Cerebellar cortex (tissue), 1 donor: ENCODE results near the gene MAP2K7.
A peak's percentile ranks its signal among the peaks of the same experiment; 100 is the strongest.
"Not testable (repeated sequence)": the region's sequence is repeated elsewhere in the genome, so short reads cannot be mapped to it uniquely, and the experiment has no call there.

ENCODE experiments used
- DNase-seq: peaks from one replicate; pipeline ENCODE4 v3.0.0-alpha.2; 2015; ENCODE audit warnings: low spot score

The MAP2K7 gene

DNA sequence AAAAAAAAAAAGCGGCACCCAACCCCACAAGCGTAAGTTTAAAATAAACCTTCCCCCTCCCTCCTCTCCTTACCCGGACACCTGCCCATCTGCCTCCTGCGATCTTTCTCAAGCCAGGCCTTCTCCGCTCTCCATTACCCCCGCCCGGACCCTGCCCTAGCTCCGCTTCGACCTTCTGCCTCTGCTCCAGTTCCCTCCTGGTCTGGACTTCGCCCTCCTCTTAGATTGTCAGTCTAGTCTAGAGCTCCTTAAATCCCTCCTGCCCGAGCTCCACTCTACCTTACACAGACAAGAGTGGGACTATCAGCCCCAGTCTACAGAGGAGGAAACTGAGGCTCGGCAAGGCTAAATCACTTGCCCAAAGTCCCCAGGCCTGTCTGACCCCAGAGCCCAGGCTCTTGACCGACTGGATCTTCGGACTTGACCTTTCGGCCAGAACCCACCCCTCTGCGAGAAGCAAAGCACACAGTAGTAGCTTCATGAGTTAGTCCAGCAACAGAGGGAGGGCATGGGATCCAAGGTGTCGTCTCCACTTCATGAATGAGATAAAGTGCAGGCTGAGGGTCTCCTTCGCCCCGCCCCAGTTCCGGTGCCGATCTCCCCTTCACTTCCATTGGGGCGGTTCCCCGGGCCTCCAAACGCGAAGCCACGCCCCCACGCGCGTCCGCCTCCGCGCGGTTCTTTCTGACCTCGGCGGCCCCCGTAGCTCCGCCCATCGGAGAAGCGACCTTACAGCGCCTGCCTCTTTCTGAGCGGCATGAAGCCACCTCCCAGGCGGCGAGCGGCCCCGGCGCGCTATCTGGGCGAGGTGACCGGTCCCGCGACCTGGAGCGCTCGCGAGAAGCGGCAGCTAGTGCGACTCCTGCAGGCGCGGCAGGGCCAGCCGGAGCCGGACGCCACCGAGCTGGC lies 16.2 kb downstream of the MAP2K7 start, which contains the start of gene SNAPC2:
Gene SNAPC2, plus strand, starts transcription at position 729 of the 909 bp plus-strand sequence. Its CDS starts 29 bp downstream, at position 758.
- DNase-seq: peak; percentile 88

DNA sequence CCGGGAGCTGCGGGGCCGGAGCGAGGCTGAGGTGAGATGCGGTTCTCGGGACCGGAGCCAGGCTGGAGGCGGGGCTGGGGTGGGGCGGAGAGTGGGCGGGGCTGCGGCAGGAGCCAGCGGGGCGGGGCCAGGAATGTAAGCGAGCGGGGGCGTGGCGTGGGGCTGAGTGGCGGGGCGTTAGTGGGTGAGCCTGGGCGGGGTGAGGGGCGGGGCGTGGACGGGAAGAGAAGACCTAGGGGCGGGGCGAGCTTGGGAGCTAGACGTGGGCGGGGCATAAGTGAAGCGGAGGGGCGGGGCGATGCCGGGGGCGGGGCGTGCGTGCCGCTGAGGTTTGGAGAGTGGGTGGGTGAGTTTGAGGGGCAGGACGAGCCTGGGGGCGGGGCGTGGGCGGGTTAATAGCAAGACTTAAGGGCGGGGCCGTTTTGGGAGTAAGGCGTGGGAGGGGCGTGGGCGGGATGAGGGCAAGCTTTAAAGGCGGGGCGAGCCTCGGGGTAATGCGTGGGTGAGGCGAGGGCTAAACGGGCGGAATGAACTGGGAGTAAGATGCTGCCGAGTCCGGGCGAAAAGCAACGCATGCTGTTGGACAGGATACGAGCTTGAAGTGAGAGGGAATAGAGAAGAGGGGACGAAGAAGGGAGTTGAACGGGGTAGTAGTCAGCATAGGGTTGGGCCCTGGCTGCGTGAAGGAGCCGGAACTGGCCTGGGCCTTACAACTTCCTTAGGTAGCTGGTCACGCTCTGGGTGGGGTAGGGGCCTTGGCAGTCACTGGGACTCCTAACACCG lies 17.0 kb downstream of the MAP2K7 start:
- peak; percentile 95 for DNase-seq

DNA sequence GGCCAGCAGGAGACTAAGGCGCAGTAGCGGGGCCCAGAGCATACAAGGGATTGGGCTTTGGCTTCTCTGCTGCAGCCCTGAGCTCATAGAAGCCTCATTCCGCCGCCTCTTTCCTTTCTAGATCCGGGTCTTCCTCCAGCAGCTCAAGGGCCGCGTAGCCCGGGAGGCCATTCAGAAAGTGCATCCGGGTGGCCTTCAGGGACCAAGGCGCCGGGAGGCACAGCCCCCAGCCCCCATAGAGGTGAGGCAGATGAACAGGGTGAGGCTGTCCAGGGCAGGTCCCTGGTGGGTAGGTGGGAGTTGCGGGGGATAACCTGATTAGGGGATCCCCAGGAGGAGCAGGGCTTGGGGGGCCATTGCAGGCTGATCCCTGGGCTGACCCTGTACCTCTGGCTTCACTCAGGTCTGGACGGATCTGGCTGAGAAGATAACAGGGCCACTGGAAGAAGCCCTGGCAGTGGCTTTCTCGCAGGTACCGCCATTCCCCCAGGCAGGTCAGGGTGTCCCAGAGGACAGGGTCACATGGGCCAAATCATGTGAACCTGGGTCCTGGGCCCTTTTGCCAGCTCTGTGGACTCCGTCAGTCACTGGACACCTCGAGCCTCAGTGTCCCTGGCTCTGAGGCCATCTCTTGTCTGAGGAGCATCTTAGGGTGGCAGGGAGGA lies 17.8 kb downstream of the MAP2K7 start:
- DNase-seq: no peak

DNA sequence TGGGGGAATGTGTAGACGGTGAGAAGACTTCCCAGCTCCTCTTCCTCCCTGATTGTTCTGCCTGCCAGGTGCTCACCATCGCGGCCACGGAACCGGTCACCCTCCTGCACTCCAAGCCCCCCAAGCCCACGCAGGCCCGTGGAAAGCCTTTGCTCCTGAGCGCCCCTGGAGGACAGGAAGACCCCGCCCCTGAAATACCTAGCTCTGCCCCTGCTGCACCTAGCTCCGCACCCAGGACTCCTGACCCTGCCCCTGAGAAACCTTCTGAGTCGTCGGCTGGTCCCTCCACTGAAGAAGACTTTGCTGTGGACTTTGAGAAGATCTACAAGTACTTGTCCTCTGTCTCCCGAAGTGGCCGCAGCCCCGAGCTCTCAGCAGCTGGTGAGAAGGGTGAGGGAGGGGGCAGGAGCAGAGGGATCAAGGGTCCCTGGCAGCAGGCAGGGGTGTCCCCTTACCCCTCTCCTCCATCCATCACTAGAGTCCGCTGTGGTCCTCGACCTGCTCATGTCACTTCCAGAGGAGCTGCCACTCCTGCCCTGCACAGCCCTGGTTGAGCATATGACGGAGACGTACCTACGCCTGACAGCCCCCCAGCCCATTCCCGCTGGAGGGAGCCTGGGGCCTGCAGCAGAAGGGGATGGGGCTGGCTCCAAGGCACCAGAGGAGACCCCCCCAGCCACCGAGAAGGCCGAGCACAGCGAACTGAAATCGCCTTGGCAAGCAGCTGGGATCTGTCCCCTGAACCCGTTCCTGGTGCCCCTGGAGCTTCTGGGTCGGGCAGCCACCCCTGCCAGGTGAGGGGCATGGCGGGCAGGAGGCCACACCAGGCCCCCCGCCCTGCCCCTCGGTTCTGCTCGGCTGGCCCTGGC lies 18.5 kb downstream of the MAP2K7 start:
- no peak for DNase-seq

DNA sequence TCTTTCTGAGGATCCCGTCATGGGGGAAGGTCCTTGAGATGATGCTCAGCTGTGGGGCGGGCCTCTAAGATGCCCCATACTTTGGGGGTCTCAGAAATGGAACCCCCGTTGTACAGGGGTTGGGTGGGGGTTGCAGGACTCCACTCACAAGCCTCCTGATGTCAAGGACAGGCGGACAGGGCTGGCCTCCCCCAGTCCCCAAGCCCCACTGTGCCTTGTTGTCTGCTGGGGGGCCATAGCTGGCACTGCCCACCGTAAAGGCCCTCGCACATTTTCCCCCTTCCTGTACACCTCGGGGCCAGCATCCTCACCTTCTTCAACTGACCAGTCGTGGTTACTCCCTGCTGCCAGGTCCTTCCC lies 19.1 kb downstream of the MAP2K7 start:
- no peak for DNase-seq

DNA sequence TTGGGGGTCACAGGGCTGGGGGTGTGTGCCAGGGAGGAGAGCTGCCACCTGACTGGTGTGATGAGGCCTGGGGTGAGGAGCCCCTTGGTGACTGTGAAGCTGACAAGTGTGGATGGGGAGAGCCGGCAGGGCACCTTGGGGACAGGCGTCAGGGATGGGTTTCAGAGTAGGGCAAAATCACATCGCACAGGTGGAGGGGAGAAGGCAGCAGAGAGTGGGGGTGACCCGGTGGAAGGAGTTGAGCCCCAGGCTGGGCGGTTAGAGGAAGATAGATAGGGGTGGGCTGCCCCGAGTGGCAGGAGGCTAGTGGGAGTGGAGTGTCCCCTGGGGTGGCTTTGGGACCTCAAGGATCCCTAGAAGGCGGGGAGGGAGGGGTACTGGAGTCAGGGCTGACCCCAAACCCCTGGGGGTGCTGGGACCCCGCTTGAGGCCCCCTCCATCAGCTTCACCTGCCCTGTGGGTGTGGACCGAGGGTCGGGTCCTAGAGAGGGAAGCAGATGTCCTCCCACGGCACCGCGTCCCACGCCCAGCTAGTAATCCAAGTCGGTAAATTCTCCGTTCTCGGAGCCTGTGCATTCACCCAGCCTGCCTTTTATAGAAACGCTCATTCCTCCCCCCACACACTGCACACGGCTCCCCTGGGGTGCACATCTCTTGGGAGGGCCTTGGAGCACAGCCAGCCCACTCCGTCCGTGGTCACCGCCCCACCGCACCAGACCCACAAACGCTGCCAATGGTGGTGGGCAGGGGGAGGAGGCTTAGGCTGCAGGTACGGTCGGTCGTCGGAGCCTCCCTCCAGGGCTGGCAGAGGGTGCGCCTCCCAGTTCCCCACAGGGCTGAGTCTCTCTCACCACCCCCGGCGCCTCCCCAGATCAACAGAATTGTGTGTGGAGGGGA lies 19.9 kb downstream of the MAP2K7 start:
- DNase-seq: no peak

DNA sequence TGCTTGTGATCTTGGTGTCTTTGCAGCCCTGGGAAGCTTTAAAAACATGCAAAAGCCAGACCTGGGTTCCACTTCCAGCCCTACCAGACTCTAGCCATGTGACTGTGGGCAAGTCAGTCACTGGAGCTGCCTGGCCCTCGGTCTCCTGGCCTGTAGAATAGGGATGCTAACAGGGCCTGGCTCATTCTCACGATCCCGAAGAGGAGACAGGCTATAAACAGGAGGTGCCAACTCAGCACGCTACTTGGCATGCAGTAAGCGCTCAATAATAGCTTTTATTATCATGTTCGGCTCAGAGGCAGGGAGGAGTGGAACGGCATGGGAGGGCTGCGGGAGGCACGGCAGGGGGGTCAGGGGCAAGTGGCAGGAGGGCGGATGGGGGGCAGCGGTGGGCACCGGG lies 20.6 kb downstream of the MAP2K7 start:
- DNase-seq: no peak

DNA sequence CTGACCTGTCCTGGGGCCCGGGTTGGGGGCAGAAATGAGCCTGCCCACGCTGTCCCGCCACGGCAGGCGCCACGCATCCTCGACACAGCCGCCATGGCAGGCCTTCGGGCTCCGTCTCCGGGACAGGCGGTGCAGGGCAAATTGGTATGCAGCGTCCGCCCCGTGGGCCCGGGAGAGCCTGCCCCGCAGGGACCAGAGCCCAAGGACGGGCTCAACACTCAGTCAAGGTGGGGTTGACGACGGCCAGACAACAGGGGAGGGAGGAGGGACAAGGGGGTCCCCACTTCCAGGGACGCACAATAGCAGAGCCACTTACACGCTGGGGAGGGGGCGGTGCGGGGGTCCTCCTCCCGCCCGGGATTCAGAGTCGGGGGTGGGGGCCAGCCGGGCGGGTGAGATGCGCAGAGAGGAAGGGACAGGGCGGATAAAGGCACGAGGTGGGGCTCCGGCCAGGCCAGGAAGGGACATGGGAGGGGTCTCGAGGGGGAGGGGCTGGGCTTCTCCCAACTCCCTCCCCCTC lies 21.0 kb downstream of the MAP2K7 start:
- no peak for DNase-seq

DNA sequence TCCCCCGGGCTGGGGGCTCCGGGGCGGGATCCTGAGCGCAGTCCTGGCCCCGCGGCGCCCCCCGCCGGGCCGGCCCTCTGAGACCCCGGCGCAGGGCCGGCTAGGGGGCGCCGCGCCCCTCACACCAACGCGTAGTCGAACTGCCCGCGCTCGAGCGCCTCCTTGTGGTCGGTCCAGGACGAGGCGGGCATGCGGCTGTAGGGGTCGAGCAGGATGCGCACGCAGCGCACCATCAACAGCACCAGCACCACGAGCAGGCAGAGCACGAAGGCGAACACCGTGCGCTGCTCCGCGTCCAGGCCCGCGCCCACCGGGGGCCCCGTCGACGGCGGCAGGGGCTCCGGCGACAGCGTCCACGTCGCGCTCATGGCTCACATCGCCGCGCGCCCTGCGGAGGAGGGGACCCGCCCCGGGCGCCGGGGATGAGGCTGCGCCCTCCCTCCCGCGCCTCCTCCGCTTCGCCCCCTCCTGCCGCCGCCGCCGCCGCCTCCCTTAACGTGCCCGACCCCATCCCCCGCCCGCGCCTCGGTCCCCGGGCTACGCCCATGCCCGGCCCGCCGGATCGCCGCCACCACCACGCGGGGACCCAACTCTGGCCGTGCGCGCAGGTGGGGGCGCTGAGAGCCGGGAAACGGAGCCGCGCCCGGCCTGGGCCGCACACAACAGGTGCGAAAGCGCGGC lies 21.6 kb downstream of the MAP2K7 start:
- peak; percentile 69 for DNase-seq

DNA sequence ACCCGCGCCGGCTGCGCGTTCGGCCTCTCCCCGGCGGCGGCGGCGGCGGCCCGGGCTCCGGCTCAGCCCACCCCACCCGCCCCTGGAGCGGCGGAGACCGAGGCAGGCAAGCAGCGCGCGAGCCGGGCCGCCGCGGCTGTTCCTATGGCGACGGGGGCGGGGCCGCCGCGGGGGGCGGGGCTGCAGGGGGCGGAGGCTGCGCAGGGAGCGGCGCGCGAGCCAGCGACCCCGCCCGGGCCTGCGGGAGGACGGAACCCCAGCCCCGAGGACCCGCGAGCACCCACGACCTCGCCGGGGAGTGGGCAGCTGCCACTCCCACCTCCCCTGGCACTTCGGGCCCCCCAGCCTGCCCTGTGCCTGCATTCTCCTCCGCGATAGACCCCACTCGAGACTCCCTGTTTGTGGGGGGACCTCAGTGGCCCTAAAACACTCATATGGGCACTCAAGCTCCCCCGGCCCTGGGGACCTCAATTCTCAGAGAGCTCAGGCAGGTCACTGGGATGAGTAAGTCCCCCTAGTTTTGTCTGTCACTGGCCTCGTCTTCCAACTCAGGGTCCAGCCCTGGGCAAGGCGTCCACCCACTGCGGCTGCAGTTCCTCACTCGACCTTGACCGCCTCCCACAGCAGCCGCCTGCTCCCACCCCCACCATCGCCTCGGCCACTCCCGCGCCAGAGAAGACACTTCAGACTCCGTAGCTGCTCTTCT lies 22.5 kb downstream of the MAP2K7 start, which contains the start of gene CTXN1:
Gene CTXN1, minus strand, starts transcription at position 115 of the 706 bp plus-strand sequence. CDS start 597 bp downstream, outside the sequence.
- DNase-seq: no peak

DNA sequence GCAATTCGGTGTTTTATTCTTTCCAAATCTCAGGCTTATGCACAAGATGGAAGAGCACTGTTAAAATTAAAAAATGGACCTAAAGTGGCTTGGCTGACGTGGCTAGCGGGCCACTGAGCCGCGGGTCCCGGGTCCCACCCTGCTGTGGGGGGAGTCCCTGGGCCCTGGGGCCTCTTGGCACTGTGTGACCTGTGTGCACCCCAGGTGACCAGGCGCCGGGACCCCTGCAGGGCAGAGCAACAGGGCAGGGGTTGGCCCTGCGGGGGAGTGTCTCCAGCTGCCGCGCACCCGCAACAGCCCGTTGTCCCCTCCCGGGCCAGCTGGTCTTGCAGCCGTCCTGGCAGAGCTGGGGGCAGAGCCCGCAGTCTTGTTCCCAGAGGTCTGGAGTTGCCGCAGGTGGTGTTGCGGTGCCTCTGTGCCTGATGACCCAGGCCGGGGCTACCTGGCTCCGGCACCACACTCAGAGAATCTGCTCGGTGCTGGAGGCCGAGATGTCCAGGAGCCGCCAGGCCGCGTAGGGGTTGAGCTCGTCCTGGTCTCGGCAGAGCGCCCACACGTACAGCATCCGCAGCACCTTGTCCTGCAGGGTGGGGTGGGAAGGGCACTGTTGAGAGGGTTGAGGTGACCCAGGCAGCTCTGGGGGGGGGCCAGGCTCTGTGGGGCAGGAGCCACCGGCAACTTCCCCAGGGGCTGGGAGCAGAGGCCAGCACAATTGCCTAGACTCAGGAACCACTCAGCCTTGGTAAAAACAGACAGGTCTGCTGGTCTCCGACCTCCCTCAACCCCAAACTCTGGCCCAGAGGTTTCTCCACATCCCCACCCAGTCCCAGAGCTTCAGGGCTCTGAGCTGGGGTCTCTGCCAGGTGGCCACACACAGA lies 23.3 kb downstream of the MAP2K7 start:
- no peak for DNase-seq

DNA sequence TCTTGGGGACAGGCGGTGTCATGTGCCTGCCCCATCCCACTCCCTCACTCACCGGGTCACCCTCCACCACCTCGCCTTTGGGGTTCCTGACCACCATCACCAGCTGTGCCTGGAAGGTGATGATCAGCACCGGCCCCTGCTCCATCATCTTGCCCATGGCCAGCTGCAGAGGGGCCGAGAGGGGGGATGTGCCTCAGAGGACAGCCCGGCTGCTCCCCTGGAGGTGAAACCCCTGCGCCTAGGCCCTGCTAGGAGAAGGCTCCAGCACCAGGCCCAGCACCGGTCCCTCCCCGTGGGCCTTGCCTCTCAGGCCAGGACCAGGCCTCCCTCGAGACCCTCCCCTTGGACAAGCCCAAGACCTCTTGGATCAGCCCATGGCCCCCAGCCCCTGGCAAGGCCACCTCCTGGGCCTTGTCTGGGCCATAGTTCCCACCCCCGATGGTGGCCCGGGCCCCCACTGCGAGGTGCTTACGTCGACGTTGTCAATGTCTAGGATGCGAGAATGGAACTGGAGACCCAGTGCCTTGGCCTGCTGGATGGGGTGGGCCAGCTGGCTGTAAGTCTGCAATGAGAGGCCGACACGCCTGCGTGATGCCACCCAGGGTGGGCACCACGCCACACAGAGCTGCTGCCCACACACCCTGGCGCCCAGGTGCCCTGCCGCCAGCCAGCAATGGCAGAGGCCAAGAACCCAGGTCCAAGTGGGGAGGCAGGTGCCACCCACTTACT lies 24.1 kb downstream of the MAP2K7 start:
- no peak for DNase-seq

DNA sequence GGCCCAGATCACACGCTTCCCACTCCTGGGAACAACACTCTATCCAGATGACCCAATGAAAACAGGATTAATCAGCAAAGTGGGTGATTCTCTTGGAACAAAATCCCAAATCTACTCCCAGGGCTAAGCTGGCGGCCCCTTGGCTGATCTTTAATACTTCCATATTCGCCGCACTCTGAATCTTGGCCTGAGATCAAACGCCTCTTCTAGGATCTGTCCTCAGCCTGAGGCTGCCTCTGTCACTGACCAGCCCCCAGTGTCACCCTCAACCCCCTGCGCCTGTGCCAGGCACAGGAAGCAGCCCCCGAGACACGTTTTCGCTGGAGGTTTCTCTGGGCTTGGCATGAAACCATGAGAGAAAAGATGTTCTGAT lies 24.6 kb downstream of the MAP2K7 start:
- DNase-seq: no peak

DNA sequence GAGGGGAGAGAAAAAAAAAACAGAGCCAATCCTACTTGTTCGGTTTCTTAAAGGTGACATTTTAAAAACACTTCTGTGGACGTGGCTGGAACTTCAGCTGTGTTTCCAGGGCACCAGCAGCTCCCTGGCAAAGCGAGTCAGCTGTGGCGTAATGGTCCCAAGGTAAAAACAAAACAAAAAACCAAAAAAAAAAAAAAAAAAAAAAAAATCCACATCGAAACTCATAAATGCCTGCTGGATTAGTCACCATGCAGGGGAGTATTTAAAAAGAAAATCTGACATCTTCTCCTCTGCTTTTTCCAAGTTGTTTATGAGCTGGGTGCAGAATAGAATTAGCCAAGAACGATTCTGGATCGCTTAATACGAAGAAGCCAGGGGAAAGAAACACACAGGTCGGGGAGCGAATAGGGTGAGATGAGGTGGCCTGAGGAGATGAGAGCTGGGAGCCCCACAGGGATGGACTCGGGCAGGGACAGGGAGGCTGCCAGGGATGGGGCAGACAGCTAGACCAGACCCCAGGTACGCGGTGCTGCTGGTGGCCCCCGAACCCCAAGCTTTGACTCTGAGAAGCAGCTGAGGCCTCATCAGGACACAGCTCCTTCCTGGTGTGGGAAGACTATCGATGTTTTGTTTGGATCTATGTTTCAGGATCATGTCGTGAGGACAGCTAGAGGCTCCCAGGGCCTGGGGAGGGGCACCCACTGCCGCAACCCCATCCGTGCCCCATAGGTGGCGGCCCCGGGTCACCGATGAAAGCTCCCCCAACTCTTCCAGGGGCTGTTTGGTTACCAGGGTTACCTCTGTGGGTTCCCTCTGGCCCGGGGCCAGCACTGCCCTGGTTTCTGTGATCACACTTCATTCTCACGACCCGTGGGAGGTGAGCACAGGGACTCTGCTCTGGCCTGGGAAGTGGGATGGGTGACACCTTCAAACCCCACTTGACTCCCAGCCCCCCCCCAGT lies 25.3 kb downstream of the MAP2K7 start:
- DNase-seq: no peak

DNA sequence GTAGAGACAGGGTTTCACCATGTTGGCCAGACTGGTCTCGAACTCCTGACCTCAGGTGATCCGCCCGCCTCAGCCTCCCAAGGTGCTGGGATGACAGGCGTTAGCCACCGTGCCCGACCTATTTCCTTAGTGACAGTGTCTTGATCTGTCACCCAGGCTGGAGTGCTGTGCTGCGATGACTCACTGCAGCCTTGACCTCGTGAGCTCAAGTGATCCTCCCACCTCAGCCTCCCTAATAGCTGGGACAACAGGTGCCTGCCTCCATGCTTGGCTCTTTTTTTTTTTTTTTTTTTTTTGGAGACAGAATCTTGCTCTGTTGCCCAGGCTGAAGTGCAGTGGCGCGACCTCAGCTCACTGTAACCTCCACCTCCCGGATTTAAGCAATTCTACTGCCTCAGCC lies 26.4 kb downstream of the MAP2K7 start:
- not testable (repeated sequence) for DNase-seq

DNA sequence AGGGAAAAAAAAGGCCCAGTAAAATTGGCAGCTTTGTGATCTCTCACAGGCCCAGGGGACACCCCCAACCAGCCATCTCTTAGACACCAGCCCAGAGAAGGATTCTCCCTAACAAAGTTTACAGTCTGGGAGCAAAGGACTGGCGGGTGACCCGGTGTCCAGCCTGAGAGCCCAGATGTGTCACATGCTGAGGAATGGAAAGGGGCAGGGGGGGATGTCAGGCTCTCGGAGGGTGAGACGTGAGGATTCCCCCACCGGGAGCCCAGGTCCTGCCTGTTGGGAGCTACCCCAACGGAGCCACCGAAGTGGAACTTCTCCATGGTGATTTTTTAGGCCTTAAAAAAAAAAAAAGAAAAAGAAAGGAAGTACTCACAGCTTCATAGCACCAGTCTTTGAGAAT lies 27.1 kb downstream of the MAP2K7 start:
- DNase-seq: no peak
